ENCODE results near the gene CBX1.
"Not testable (repeated sequence)": the region's sequence is repeated elsewhere in the genome, so short reads cannot be mapped to it uniquely, and the experiment has no call there.

The CBX1 gene

GRCh38 chr17:48072811-48073210, 28.5 kb downstream of the CBX1 start:
- not testable (repeated sequence) for DNase-seq (ENCODE audit: low read depth)

GRCh38 chr17:48071654-48072053, 29.6 kb downstream of the CBX1 start:
- DNase-seq (ENCODE audit: low read depth) = no peak

- DNase-seq (ENCODE audit: low read depth) = no peak
These were observed 31.1 kb downstream of the CBX1 start for GRCh38 chr17:48070195-48070594.

DNA sequence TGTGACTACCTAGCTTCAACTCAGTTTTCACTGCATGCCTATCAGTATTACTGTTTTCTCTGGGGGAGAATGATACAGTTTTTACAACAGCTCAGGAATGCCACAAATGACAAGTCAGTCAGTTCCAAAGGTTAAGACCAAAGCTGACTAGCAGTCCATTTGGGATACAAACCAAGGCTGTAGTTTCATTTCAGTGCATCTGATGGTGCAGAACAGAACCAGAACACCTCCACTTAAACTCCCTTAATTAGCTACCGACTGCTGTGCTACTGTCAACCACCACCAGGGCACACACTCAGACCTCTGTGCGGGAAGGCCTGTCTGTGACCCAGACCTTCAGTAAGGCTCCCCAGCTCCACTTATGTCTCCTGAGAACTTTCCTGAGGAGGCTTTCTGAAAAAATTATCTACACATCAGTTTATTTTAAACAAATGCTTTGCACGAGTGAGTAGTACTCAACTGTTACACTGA, 32.8 kb downstream of the CBX1 start:
- no peak for DNase-seq (ENCODE audit: low read depth)

- DNase-seq (ENCODE audit: low read depth) = not testable (repeated sequence)
These were observed 33.5 kb downstream of the CBX1 start for GRCh38 chr17:48067808-48068207.

- no peak for DNase-seq (ENCODE audit: low read depth)
These were observed 34.0 kb downstream of the CBX1 start for GRCh38 chr17:48067245-48067644.

- no peak for DNase-seq (ENCODE audit: low read depth)
These were observed 34.6 kb downstream of the CBX1 start for GRCh38 chr17:48066656-48067055.

DNA sequence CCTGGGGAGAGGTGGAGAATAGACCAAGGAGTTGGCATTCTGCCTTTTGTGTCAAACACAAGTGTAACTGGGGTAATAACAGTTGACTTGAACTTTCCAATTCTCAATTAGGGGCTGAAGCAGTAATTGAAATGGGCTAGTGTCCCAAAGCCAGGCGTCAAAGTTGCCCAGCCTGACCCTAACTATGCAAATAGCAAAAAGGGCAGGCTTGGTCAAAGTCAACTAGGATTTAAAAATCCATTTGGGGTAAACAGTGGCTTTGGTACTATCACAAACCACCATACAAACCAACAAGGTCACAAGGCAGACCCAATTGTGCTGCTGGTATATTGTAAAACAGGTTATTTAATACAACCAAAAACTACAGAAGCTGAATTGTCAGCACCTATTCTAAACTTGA, 35.1 kb downstream of the CBX1 start:
- no peak for DNase-seq (ENCODE audit: low read depth)

- DNase-seq (ENCODE audit: low read depth) = no peak
These were observed 36.6 kb downstream of the CBX1 start for GRCh38 chr17:48064638-48065037.

GRCh38 chr17:48062273-48062672, 39.0 kb downstream of the CBX1 start:
- DNase-seq (ENCODE audit: low read depth) = no peak

DNA sequence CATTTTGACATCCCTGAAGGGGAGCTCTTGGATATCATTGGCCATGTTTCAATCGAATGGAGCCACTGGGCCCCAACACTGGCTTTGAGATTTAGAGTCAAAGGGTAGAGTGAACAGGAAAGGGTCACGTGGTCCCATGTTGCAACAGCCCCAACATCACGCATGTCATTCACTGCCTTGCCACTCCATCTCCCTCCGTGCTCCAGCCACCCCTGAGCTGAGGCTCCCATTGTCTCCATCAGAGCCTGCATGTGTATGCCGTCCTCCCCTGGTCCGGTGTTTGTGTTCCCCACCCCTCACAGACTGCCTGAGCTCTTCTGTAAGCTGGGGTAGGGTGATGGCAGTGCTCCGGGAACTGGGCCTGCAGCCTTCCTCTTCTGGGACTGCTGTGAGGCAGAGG, 41.0 kb downstream of the CBX1 start:
- DNase-seq (ENCODE audit: low read depth) = no peak

DNA sequence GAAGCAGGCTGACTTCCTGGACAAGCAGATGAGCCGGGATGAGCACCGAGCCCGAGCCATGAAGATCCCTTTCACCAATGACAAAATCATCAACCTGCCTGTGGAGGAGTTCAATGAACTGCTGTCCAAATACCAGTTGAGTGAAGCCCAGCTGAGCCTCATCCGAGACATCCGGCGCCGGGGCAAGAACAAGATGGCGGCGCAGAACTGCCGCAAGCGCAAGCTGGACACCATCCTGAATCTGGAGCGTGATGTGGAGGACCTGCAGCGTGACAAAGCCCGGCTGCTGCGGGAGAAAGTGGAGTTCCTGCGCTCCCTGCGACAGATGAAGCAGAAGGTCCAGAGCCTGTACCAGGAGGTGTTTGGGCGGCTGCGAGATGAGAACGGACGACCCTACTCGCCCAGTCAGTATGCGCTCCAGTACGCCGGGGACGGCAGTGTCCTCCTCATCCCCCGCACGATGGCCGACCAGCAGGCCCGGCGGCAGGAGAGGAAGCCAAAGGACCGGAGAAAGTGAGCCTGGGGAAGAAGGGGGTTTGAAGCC, 42.1 kb downstream of the CBX1 start:
- no peak for DNase-seq (ENCODE audit: low read depth)

DNA sequence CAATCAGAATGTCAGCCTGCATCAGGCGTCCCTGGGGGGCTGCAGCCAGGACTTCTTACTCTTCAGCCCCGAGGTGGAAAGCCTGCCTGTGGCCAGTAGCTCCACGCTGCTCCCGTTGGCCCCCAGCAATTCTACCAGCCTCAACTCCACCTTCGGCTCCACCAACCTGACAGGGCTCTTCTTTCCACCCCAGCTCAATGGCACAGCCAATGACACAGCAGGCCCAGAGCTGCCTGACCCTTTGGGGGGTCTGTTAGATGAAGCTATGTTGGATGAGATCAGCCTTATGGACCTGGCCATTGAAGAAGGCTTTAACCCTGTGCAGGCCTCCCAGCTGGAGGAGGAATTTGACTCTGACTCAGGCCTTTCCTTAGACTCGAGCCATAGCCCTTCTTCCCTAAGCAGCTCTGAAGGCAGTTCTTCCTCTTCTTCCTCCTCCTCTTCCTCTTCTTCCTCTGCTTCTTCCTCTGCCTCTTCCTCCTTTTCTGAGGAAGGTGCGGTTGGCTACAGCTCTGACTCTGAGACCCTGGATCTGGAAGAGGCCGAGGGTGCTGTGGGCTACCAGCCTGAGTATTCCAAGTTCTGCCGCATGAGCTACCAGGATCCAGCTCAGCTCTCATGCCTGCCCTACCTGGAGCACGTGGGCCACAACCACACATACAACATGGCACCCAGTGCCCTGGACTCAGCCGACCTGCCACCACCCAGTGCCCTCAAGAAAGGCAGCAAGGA, 42.7 kb downstream of the CBX1 start:
- DNase-seq (ENCODE audit: low read depth) = no peak

- no peak for DNase-seq (ENCODE audit: low read depth)
These were observed 43.7 kb downstream of the CBX1 start for GRCh38 chr17:48057626-48058025.

GRCh38 chr17:48056879-48057278, 44.4 kb downstream of the CBX1 start:
- no peak for DNase-seq (ENCODE audit: low read depth)

- DNase-seq (ENCODE audit: low read depth) = no peak
These were observed 45.0 kb downstream of the CBX1 start for GRCh38 chr17:48056246-48056745.

GRCh38 chr17:48055531-48056245, 45.6 kb downstream of the CBX1 start:
- DNase-seq (ENCODE audit: low read depth) = no peak

DNA sequence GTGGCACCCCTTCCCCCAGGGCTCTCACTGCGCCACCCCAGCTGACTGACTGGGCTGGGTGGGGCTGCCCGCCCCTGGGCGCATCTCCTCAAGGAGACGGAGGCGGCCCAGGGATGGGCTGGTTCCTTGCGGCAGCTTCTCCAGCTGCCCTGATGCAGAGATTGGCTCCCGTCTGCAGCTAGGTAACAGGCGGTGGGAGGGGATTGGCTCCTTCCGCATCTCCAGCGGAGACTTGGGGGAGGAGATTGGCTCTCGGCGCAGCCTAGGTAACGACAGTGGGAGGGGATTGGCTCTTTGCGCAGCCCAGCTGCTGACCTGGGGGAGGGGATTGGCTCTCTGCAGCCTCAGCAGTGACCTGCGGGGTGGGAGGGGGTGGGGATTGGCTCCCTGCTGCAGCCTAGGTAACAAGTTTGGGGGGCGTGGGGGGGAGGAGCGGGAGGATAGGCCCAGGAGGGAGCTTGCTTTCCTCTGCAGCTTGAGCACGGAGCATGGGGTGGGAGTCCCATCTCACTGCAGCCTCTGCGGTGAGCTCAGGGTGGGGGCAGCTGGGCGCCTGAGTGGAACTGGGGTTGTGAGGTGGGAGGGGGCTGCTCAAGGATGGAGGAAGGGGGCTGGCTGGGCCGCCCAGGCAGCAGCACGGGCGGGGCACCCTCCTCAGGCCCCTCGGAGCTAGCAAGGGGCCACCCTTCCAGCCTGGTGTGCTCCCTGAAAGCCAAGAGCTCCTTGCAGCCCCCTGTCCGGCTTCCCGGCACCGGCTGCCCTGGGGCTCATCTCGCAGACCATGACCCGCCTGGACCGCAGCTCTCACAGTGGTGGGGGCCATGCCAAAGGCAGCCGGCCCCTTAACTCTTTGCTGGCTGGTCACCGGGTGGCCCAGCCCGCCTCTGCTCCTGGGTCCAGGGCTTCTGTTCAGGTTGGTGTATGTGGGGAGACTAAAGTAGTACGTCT, 46.8 kb downstream of the CBX1 start:
- no peak for DNase-seq (ENCODE audit: low read depth)

DNA sequence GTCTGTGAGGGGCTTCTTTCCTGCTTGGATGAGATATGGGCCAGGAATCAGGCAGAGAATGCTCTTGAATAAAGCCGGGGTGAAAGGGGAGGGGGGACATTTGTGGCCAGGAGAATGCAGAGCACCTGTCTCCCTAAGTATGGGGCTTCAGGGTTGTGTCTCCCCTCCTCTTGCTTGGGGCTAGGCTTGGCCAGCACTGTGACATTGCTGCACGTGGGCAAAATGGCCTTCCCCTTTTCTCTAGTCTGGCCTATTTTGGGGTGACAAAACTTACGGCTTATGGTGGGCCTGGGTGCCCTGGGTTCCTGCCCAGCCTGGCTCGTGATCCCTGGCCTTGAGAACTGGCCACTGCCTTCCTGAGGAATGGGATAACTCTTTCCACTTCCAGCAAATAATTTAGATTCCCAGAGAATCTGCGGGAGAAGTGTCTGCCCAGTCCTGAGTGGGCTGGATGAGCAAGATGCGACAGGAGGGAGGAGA, 47.5 kb downstream of the CBX1 start:
- DNase-seq (ENCODE audit: low read depth) = no peak

DNA sequence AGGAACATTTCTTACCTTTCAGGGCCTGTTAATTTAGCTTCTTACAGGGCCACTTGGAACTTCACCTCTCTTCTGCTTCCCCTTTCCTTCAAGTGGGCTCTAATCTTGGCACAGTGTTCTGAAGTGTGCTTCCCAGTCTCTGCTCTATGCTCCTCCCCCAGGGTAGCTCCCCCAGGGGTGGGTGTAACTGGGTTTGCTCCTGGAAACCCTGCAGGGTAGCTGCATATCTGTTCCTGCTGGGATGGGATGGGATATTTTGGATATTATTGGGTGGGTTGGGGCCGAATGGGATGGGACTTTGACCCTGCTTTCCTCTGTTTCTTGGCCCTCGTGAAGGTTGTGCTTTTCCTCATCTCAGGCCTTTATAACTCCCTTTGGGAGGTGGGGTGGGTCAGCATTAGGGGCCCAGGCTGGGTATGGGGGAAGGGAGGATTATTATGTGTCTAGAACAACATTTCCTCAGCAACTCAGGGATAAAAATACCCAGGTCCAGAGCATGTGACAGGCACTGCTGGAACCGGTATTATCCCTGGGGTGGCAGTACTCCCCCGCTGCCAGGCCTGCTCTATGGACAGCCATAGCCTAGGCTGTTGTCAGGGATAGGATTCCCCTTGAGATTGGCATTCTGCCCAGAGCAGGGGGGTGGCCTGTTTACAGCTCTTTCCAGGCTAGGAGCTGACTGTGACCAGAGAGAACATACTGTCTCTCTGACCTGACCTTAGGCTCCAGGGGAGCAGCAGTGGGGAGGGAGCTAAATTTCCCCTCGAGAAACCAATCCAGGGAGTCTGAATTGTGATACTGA, 48.1 kb downstream of the CBX1 start:
- no peak for DNase-seq (ENCODE audit: low read depth)
